Spinal cord (tissue), 10 donors: ENCODE results near the gene VSIG1. TPM values are rescaled to one million over a fixed set of nuclear protein-coding genes. Genes with fewer than 3 reads are reported as not detected.

ENCODE experiments used
- DNase-seq, 6 donors: peaks; one replicate each; pipeline versions ENCODE4 v3.0.0 to v3.0.0-alpha.2; 2013 to 2015; ENCODE audit warnings: low spot score in 6 of 6, low read depth in 4 of 6
- H3K27ac ChIP-seq: one replicate; pipeline ENCODE4 v1.5.1; 2013; ENCODE audit warnings: low read depth, low read length, control low read depth
- H3K27me3 ChIP-seq: one replicate; pipeline ENCODE4 v1.6.1; 2013; ENCODE audit warnings: low read length; ENCODE audit not compliant: control insufficient read depth, insufficient read depth
- H3K36me3 ChIP-seq: one replicate; pipeline ENCODE4 v1.6.1; 2013; ENCODE audit warnings: low read length; ENCODE audit not compliant: control insufficient read depth, insufficient read depth
- H3K4me1 ChIP-seq: one replicate; pipeline ENCODE4 v1.6.1; 2013; ENCODE audit warnings: low read length; ENCODE audit not compliant: control insufficient read depth, insufficient read depth
- H3K4me3 ChIP-seq: one replicate; pipeline ENCODE4 v1.5.1; 2013; ENCODE audit warnings: low read depth, low read length, control low read depth
- H3K9me3 ChIP-seq: one replicate; pipeline ENCODE4 v1.6.1; 2013; ENCODE audit warnings: low read length; ENCODE audit not compliant: control insufficient read depth, insufficient read depth
- WGBS: methylation state at CpG from one replicate; pipeline ENCODE4 v1.1.5; 2013; ENCODE audit warnings: missing lambda C conversion rate; ENCODE audit not compliant: insufficient coverage; 5-methylcytosine and 5-hydroxymethylcytosine counted together
- polyA plus RNA-seq, 2 donors: library from polyadenylated mRNA; unstranded; fragments of 120-200 nt; gene quantifications; one replicate each; pipeline ENCODE4 v1.2.1, GENCODE V29; 2013; ENCODE audit not compliant: insufficient read length in 2 of 2
- total RNA-seq, 2 donors: library from RNA; depleted of rRNA in 1 of 2; stranded (reverse); fragments of 120-200 nt in 1 of 2; fragments of >200 nt in 1 of 2; gene quantifications; one replicate each; pipeline versions ENCODE4 v1.2.3 to v1.2.4, GENCODE V29; 2013 to 2014
- donor health status: healthy.

The VSIG1 gene
- total and polyA plus RNA-seq, 4 donors: 0.39 to 1.2 (median 0.90) TPM

- H3K9me3 ChIP-seq: no peaks in the 10 kb centered on the region
- peaks cover 3% of the 10 kb centered on the region for H3K4me1 ChIP-seq
- H3K4me3 ChIP-seq: no peak overlapping the region
- DNase-seq: no peak
- WGBS: 87% methylated on average over 3 of the region's 3 CpGs
- no peaks in the 10 kb centered on the region for H3K36me3 ChIP-seq
- peaks cover 8% of the 10 kb centered on the region for H3K27me3 ChIP-seq
- no peak overlapping the region for H3K27ac ChIP-seq
Observed at GRCh38 chrX:108123591-108124366, 78.9 kb downstream of the VSIG1 start.

GRCh38 chrX:108126661-108127060 lies 81.8 kb downstream of the VSIG1 start:
- DNase-seq: no peak
- Histone ChIP-seq H3K36me3 (no peaks in the 10 kb centered on the region), H3K27ac (no peak overlapping the region), H3K4me1 (no peaks in the 10 kb centered on the region), H3K27me3 (peaks cover 3% of the 10 kb centered on the region), H3K4me3 (no peak overlapping the region), H3K9me3 (no peaks in the 10 kb centered on the region)
- 17% methylated on average over 1 of the region's 2 CpGs for WGBS

- Histone ChIP-seq H3K27ac (no peak overlapping the region), H3K36me3 (no peaks in the 10 kb centered on the region), H3K4me1 (no peaks in the 10 kb centered on the region), H3K27me3 (peaks cover 3% of the 10 kb centered on the region), H3K9me3 (no peaks in the 10 kb centered on the region), H3K4me3 (no peak overlapping the region)
- no CpG with 5 or more reads among the region's 4 CpGs for WGBS
- no peak for DNase-seq
Observed at GRCh38 chrX:108127152-108127551, 82.3 kb downstream of the VSIG1 start.

Other genes starting within 250 kb of the VSIG1 start
- gene MID2, start 219.2 kb upstream of the VSIG1 start, total RNA-seq: 10 to 100 TPM; 15.5 to 25.0 TPM
- gene MID2, start 219.2 kb upstream of the VSIG1 start, polyA plus RNA-seq: 10 to 100 TPM in 1 of 2 donors, 1 to 10 TPM in 1; 8.4 to 12.4 TPM
- gene TEX13B, start 62.7 kb upstream of the VSIG1 start, total RNA-seq: not detected
- not detected for gene TEX13B, start 62.7 kb upstream of the VSIG1 start, polyA plus RNA-seq
- 10 to 100 TPM; 82.4 to 88.4 TPM for gene PSMD10, start 46.5 kb downstream of the VSIG1 start, total RNA-seq
- 10 to 100 TPM; 87.3 to 94.5 TPM for gene PSMD10, start 46.5 kb downstream of the VSIG1 start, polyA plus RNA-seq
- gene ATG4A, start 46.7 kb downstream of the VSIG1 start, total RNA-seq: 10 to 100 TPM; 10.9 to 14.9 TPM
- gene ATG4A, start 46.7 kb downstream of the VSIG1 start, polyA plus RNA-seq: 10 to 100 TPM; 10.5 to 14.7 TPM